Thyroid gland (tissue), 4 donors: ENCODE measurements around the gene MRPL50.

Source experiments
- CTCF ChIP-seq, 6 experiments: fragments of 200-600 bp in 3 of 6; fragments of 450-650 bp in 3 of 6; sonication (generic) in 3 of 6; IDR thresholded peaks; one replicate each; pipeline ENCODE4 v1.5.1; 2016 to 2019; ENCODE audit warnings: antibody characterized with exemption in 6 of 6, mild to moderate bottlenecking in 2 of 6, inconsistent platforms in 1 of 6, moderate library complexity in 1 of 6
- POLR2A ChIP-seq, 2 donors: fragments of 450-650 bp; IDR thresholded peaks; one replicate each; pipeline ENCODE4 v1.6.1; 2017; ENCODE audit warnings: antibody characterized with exemption in 2 of 2, mild to moderate bottlenecking in 2 of 2, moderate library complexity in 1 of 2

GRCh38 chr9:101354143-101354764 is 44.2 kb downstream of the MRPL50 start:
- TF ChIP-seq CTCF (IDR thresholded peaks at IDR 0.05) (no peak), POLR2A (IDR thresholded peaks at IDR 0.05) (no peak)
